Activated naive CD4-positive, alpha-beta T cell treated with anti-CD3 and anti-CD28 coated beads, Interleukin-2, amount 50 U/mL, for 72 hours (primary cell): ENCODE results near the gene BRD3. TPM values are rescaled to one million over a fixed set of nuclear protein-coding genes. Genes with fewer than 3 reads are reported as not detected.
A peak's percentile ranks its signal among the peaks of the same experiment; 100 is the strongest.

Experiments
- ATAC-seq, 2 donors: fragments of 150-1000 bp; cut with Tn5 transposase; 2 replicates each; pipeline ENCODE4 v1.10.0; 2021; ENCODE audit warnings: mild to moderate bottlenecking in 2 of 2, moderate library complexity in 2 of 2
- DNase-seq, 2 donors: peaks; one replicate each; pipeline ENCODE4 v3.0.0; 2021 to 2022; ENCODE audit warnings: low spot score in 2 of 2
- H3K27ac Mint-ChIP-seq, 2 donors: one replicate each; pipeline ENCODE4 v1.8.0; 2022; ENCODE audit warnings: mild to moderate bottlenecking in 2 of 2, mixed read lengths in 2 of 2
- H3K36me3 Mint-ChIP-seq, 2 donors: one replicate each; pipeline ENCODE4 v1.8.0; 2022; ENCODE audit warnings: mixed read lengths in 2 of 2
- H3K9me3 Mint-ChIP-seq, 2 donors: one replicate each; pipeline ENCODE4 v1.8.0; 2022; ENCODE audit warnings: mixed read lengths in 2 of 2
- total RNA-seq, 2 donors: library from RNA; stranded (reverse); gene quantifications; one replicate each; pipeline ENCODE4 v1.2.3, GENCODE V29; 2022

Gene BRD3
- total RNA-seq, 2 donors from 2014 or later: 24.6 to 29.5 TPM

GRCh38 chr9:134035041-134036039 is 32.5 kb downstream of the BRD3 start:
- Mint-ChIP-seq H3K27ac (no peak overlapping the region), H3K36me3 (peaks cover 24 to 34% of the 10 kb centered on the region in 2 donors), H3K9me3 (peaks cover 0 to 5% of the 10 kb centered on the region in 2 donors)
- DNase-seq: no peak
- ATAC-seq: no peak

- peaks cover 15 to 25% of the 10 kb centered on the region in 2 donors for H3K36me3 Mint-ChIP-seq
- H3K27ac Mint-ChIP-seq: no peak overlapping the region
- DNase-seq (no peak), ATAC-seq (no peak)
- H3K9me3 Mint-ChIP-seq: peaks cover 0 to 5% of the 10 kb centered on the region in 2 donors
Measured at GRCh38 chr9:134034215-134035040, 33.4 kb downstream of the BRD3 start.

GRCh38 chr9:134033516-134034214 is 34.2 kb downstream of the BRD3 start:
- DNase-seq: no peak
- peaks cover 7 to 17% of the 10 kb centered on the region in 2 donors for H3K36me3 Mint-ChIP-seq

GRCh38 chr9:134032456-134033222 is 35.2 kb downstream of the BRD3 start:
- Mint-ChIP-seq H3K9me3 (no peaks in the 10 kb centered on the region), H3K27ac (no peak overlapping the region)

More at GRCh38 chr9:134033516-134034214, 34.2 kb downstream of the BRD3 start:
- ATAC-seq: no peak
- Mint-ChIP-seq H3K27ac (no peak overlapping the region), H3K9me3 (no peaks in the 10 kb centered on the region)

GRCh38 chr9:134031783-134032182 is 36.0 kb downstream of the BRD3 start:
- H3K36me3 Mint-ChIP-seq: peaks cover 0 to 7% of the 10 kb centered on the region in 2 donors
- DNase-seq: no peak
- no peaks in the 10 kb centered on the region for H3K9me3 Mint-ChIP-seq
- no peak overlapping the region for H3K27ac Mint-ChIP-seq
- ATAC-seq: no peak

More at GRCh38 chr9:134032456-134033222, 35.2 kb downstream of the BRD3 start:
- ATAC-seq: no peak
- H3K36me3 Mint-ChIP-seq: peaks cover 0 to 7% of the 10 kb centered on the region in 2 donors
- no peak for DNase-seq

- ATAC-seq: no peak
- Mint-ChIP-seq H3K27ac (peak overlapping the region in 1 of 2 donors; percentile 14), H3K9me3 (no peaks in the 10 kb centered on the region), H3K36me3 (peaks cover 0 to 7% of the 10 kb centered on the region in 2 donors)
- DNase-seq: no peak
Measured at GRCh38 chr9:134030821-134031470, 36.9 kb downstream of the BRD3 start.

GRCh38 chr9:134029248-134030226 is 38.3 kb downstream of the BRD3 start:
- Mint-ChIP-seq H3K36me3 (peaks cover 0 to 7% of the 10 kb centered on the region in 2 donors), H3K9me3 (no peaks in the 10 kb centered on the region), H3K27ac (no peak overlapping the region)
- ATAC-seq (no peak), DNase-seq (no peak)

- DNase-seq: no peak
- Mint-ChIP-seq H3K36me3 (peaks cover 0 to 7% of the 10 kb centered on the region in 2 donors), H3K9me3 (no peaks in the 10 kb centered on the region), H3K27ac (no peak overlapping the region)
- no peak for ATAC-seq
Measured at GRCh38 chr9:134028575-134029247, 39.1 kb downstream of the BRD3 start.

- no peak overlapping the region for H3K27ac Mint-ChIP-seq
- H3K9me3 Mint-ChIP-seq: no peaks in the 10 kb centered on the region
- DNase-seq (no peak), ATAC-seq (no peak)
- peaks cover 0 to 2% of the 10 kb centered on the region in 2 donors for H3K36me3 Mint-ChIP-seq
Measured at GRCh38 chr9:134028076-134028475, 39.8 kb downstream of the BRD3 start.

GRCh38 chr9:134027561-134027960 is 40.3 kb downstream of the BRD3 start:
- DNase-seq (no peak), ATAC-seq (no peak)
- Mint-ChIP-seq H3K36me3 (no peaks in the 10 kb centered on the region), H3K9me3 (no peaks in the 10 kb centered on the region), H3K27ac (no peak overlapping the region)

GRCh38 chr9:134026981-134027380 is 40.8 kb downstream of the BRD3 start:
- Mint-ChIP-seq H3K27ac (no peak overlapping the region), H3K36me3 (no peaks in the 10 kb centered on the region), H3K9me3 (no peaks in the 10 kb centered on the region)
- ATAC-seq (no peak), DNase-seq (no peak)

- ATAC-seq: no peak
- H3K9me3 Mint-ChIP-seq: no peaks in the 10 kb centered on the region
Measured at GRCh38 chr9:134026581-134026980, 41.2 kb downstream of the BRD3 start.

GRCh38 chr9:134025606-134026541 is 42.0 kb downstream of the BRD3 start:
- no peaks in the 10 kb centered on the region for H3K36me3 Mint-ChIP-seq
- no peaks in the 10 kb centered on the region for H3K9me3 Mint-ChIP-seq
- ATAC-seq (peak; percentile 39 to 48), DNase-seq (peak; percentile 61 to 64)
- H3K27ac Mint-ChIP-seq: peak overlapping the region in 1 of 2 donors; percentile 48

More at GRCh38 chr9:134026581-134026980, 41.2 kb downstream of the BRD3 start:
- Mint-ChIP-seq H3K27ac (no peak overlapping the region), H3K36me3 (no peaks in the 10 kb centered on the region)
- no peak for DNase-seq
